ENCODE data around the gene PRDM1. TPM values are rescaled to one million over a fixed set of nuclear protein-coding genes. Genes with fewer than 3 reads are reported as not detected.

PRDM1 gene
- total RNA-seq, 1 donor from 2014 or later: 16.4 TPM

GRCh38 chr6:106094261-106094963, 8.3 kb downstream of the PRDM1 start:
- Mint-ChIP-seq H3K27me3 (no peaks in the 10 kb centered on the region), H3K4me3 (peak overlapping the region; percentile 44), H3K4me1 (peaks cover 77% of the 10 kb centered on the region), H3K36me3 (ENCODE audit: low read depth) (peaks cover 10% of the 10 kb centered on the region), H3K27ac (peak overlapping the region; percentile 74), H3K9me3 (no peaks in the 10 kb centered on the region)
- ChIA-PET CTCF (interaction anchor here (0.9 to 3.5 kb wide), 3 partner anchors 8 to 129 kb away, joined by 4 to 25 read pairs (median 8); partner anchors contain the start of gene PRDM1), POLR2A (interaction anchor here (0.6 to 6.3 kb wide), 3 partner anchors 9 to 103 kb away, joined by 3 to 80 read pairs (median 3); partner anchors contain the start of gene PRDM1)
- no peak for ATAC-seq (ENCODE audit: low read depth)
- no peak for TF ChIP-seq CTCF (IDR thresholded peaks at IDR 0.05)
- DNase-seq: no peak
- intact Hi-C loops (cut with micrococcal nuclease): loop anchor here (10.0 kb wide), 2 partner anchors 880 to 1020 kb away; partner anchors contain the start of genes BEND3 and CD24

GRCh38 chr6:106094964-106095335, 8.8 kb downstream of the PRDM1 start:
- CTCF ChIA-PET: interaction anchor here (0.9 to 3.5 kb wide), 2 partner anchors 9 to 129 kb away, joined by 4 to 25 read pairs; partner anchors contain the start of gene PRDM1
- TF ChIP-seq CTCF (IDR thresholded peaks at IDR 0.05): no peak
- no peak for ATAC-seq (ENCODE audit: low read depth)
- POLR2A ChIA-PET: interaction anchor here (1.1 to 6.3 kb wide), 2 partner anchors 9 to 69 kb away, joined by 3 to 80 read pairs; partner anchors contain the start of gene PRDM1
- Mint-ChIP-seq H3K4me3 (no peak overlapping the region), H3K9me3 (no peaks in the 10 kb centered on the region), H3K36me3 (ENCODE audit: low read depth) (peaks cover 7% of the 10 kb centered on the region), H3K27ac (no peak overlapping the region), H3K4me1 (peaks cover 76% of the 10 kb centered on the region), H3K27me3 (no peaks in the 10 kb centered on the region)
- no peak for DNase-seq
- intact Hi-C loops (cut with micrococcal nuclease): loop anchor here (5.0 to 10.0 kb wide), 3 partner anchors 427 to 1020 kb away; partner anchors contain the start of genes BEND3 and CD24

- Mint-ChIP-seq H3K36me3 (ENCODE audit: low read depth) (peaks cover 13% of the 10 kb centered on the region), H3K27me3 (no peaks in the 10 kb centered on the region), H3K4me1 (peaks cover 84% of the 10 kb centered on the region), H3K9me3 (no peaks in the 10 kb centered on the region), H3K4me3 (peak overlapping the region; percentile 89), H3K27ac (peak overlapping the region; percentile 94)
- intact Hi-C loops (cut with micrococcal nuclease): loop anchor here (1.0 to 10.0 kb wide), 9 partner anchors 7 to 1017 kb away; partner anchors contain the start of genes BEND3, CD24 and PRDM1
- DNase-seq (no peak), ATAC-seq (ENCODE audit: low read depth) (peak; percentile 74)
- POLR2A ChIA-PET: interaction anchor here (0.8 to 6.3 kb wide), 11 partner anchors 9 to 197 kb away, joined by 3 to 80 read pairs (median 7); partner anchors contain the start of gene PRDM1
- CTCF ChIA-PET: interaction anchor here (1.0 to 4.0 kb wide), 2 partner anchors 66 to 125 kb away, joined by 5 to 17 read pairs; no protein-coding TSS in a partner anchor
- no peak for TF ChIP-seq CTCF (IDR thresholded peaks at IDR 0.05)
Measured at GRCh38 chr6:106097411-106098231, 11.5 kb downstream of the PRDM1 start.

- no peak for TF ChIP-seq CTCF (IDR thresholded peaks at IDR 0.05)
- DNase-seq (no peak), ATAC-seq (ENCODE audit: low read depth) (peak; percentile 65)
- H3K4me3 Mint-ChIP-seq: peak overlapping the region; percentile 89
- H3K9me3 Mint-ChIP-seq: no peaks in the 10 kb centered on the region
- CTCF ChIA-PET: interaction anchor here (1.0 to 4.0 kb wide), 5 partner anchors 9 to 124 kb away, joined by 3 to 17 read pairs (median 4); partner anchors contain the start of gene PRDM1
- POLR2A ChIA-PET: interaction anchor here (0.6 to 6.3 kb wide), 18 partner anchors 9 to 368 kb away, joined by 3 to 80 read pairs (median 6); partner anchors contain the start of gene PRDM1
- intact Hi-C loops (cut with micrococcal nuclease): loop anchor here (1.0 to 10.0 kb wide), 7 partner anchors 8 to 1016 kb away; partner anchors contain the start of genes BEND3 and CD24
- H3K36me3 Mint-ChIP-seq (ENCODE audit: low read depth): peaks cover 13% of the 10 kb centered on the region
- no peaks in the 10 kb centered on the region for H3K27me3 Mint-ChIP-seq
- peaks cover 87% of the 10 kb centered on the region for H3K4me1 Mint-ChIP-seq
- peak overlapping the region; percentile 94 for H3K27ac Mint-ChIP-seq
Measured at GRCh38 chr6:106098383-106099234, 12.5 kb downstream of the PRDM1 start.

Measured in activated B cell treated with CpG ODN at 0.5 μM for 24 hours (primary cell).